OCI-LY7 (cell line): Measurements from ENCODE around the gene CLCN2.

Experiments
- CTCF ChIP-seq: fragments of 200-600 bp; sonication (generic); conservative IDR thresholded peaks from 2 replicates; pipeline ENCODE4 v1.5.1; 2014; ENCODE audit warnings: mild to moderate bottlenecking, antibody characterized with exemption, low read length, moderate library complexity, mixed read lengths
- EZH2phosphoT487 ChIP-seq: fragments of 200-600 bp; sonication (generic); IDR thresholded peaks from 2 replicates; pipeline ENCODE4 v1.6.1; 2018; ENCODE audit warnings: low read depth, borderline replicate concordance, mild to moderate bottlenecking, mixed run types, antibody characterized with exemption, low read length, moderate library complexity, mixed read lengths

DNA sequence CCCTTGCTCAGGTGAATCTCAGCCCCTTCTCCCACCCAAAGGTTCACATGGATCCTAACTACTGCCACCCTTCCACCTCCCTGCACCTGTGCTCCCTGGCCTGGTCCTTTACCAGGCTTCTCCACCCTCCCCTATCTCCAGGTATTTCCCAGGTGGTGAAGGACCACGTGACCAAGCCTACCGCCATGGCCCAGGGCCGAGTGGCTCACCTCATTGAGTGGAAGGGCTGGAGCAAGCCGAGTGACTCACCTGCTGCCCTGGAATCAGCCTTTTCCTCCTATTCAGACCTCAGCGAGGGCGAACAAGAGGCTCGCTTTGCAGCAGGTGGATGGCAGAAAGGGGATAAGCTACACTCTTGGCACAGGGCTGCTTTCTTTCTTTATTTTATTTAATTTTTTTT lies 19.5 kb downstream of the CLCN2 start:
- no peak for TF ChIP-seq CTCF
- TF ChIP-seq EZH2phosphoT487 = no peak
